Esophagus muscularis mucosa (tissue), 4 donors: ENCODE results near the gene KRTAP3-1. TPM values are rescaled to one million over a fixed set of nuclear protein-coding genes. Genes with fewer than 3 reads are reported as not detected.

Experiments used
- DNase-seq: peaks from one replicate; pipeline ENCODE4 v3.0.0-alpha.2; 2017; ENCODE audit errors: extremely low spot score
- H3K27ac ChIP-seq, 4 donors: fragments of 200-600 bp; sonication (generic); replicated peaks in 1 of 4; 1 replicate in 3 of 4; 2 replicates in 1 of 4; pipeline ENCODE4 v1.5.1; 2016 to 2019; ENCODE audit warnings: mild to moderate bottlenecking in 1 of 4
- H3K27me3 ChIP-seq, 4 donors: fragments of 200-600 bp; sonication (generic); one replicate each; pipeline versions ENCODE4 v1.5.1 to v1.6.0; 2016 to 2019
- H3K36me3 ChIP-seq, 4 donors: fragments of 200-600 bp; sonication (generic); one replicate each; pipeline ENCODE4 v1.5.1; 2016 to 2019
- H3K4me1 ChIP-seq, 4 donors: fragments of 200-600 bp; sonication (generic); one replicate each; pipeline ENCODE4 v1.5.1; 2016 to 2019
- H3K4me3 ChIP-seq, 4 donors: fragments of 200-600 bp; sonication (generic); 1 replicate in 2 of 4; 2 replicates in 2 of 4; pipeline ENCODE4 v1.5.1; 2016 to 2019; ENCODE audit warnings: mild to moderate bottlenecking in 4 of 4, moderate library complexity in 1 of 4
- H3K9me3 ChIP-seq, 4 donors: fragments of 200-600 bp; sonication (generic); 1 replicate in 3 of 4; 2 replicates in 1 of 4; pipeline ENCODE4 v1.5.1; 2016 to 2019
- EP300 ChIP-seq: sonication (generic); formaldehyde crosslinking; IDR thresholded peaks from one replicate; pipeline ENCODE4 v1.6.1; 2017; ENCODE audit warnings: antibody characterized with exemption
- POLR2A ChIP-seq: fragments of 450-650 bp; IDR thresholded peaks from one replicate; pipeline ENCODE4 v1.6.1; 2017; ENCODE audit warnings: antibody characterized with exemption, moderate library complexity, mild to moderate bottlenecking, low read depth
- POLR2AphosphoS5 ChIP-seq, 2 donors: sonication (generic); formaldehyde crosslinking; IDR thresholded peaks; one replicate each; pipeline ENCODE4 v1.6.1; 2017; ENCODE audit warnings: antibody characterized with exemption in 2 of 2
- WGBS: methylation state at CpG from one replicate; pipeline ENCODE4 v1.1.5; 2018; 5-methylcytosine and 5-hydroxymethylcytosine counted together
- intact Hi-C: fragments of 100-400 bp; cut with DNase I; formaldehyde crosslinking; loops from one replicate; pipeline ENCODE4 v1.15.1; 2023
- total RNA-seq, 4 donors: library from RNA; depleted of rRNA; stranded (reverse); fragments of >200 nt; gene quantifications; one replicate each; pipeline versions ENCODE4 v1.1.0 to v1.2.1, GENCODE V29; 2016
- TF ChIP-seq, protein P1 (sequence below), 3 experiments: fragments of 200-600 bp in 2 of 3; fragments of 450-650 bp in 1 of 3; sonication (generic) in 2 of 3; IDR thresholded peaks; one replicate each; pipeline ENCODE4 v1.5.1; 2017 to 2019; ENCODE audit warnings: antibody characterized with exemption in 3 of 3, mild to moderate bottlenecking in 2 of 3, moderate library complexity in 1 of 3

The KRTAP3-1 gene
- total RNA-seq, 4 donors from 2014 or later: not detected

GRCh38 chr17:40992666-40993065, 16.3 kb downstream of the KRTAP3-1 start:
- peaks cover 0 to 8% (median 2%) of the 10 kb centered on the region in 4 donors for H3K27me3 ChIP-seq
- H3K4me3 ChIP-seq: no peak overlapping the region
- no peak for DNase-seq
- 84% methylated on average over 3 of the region's 3 CpGs for WGBS
- H3K4me1 ChIP-seq: no peaks in the 10 kb centered on the region
- no peaks in the 10 kb centered on the region for H3K9me3 ChIP-seq
- no peak overlapping the region for H3K27ac ChIP-seq
- intact Hi-C loops: no loop called here
- TF ChIP-seq, protein P1, sequence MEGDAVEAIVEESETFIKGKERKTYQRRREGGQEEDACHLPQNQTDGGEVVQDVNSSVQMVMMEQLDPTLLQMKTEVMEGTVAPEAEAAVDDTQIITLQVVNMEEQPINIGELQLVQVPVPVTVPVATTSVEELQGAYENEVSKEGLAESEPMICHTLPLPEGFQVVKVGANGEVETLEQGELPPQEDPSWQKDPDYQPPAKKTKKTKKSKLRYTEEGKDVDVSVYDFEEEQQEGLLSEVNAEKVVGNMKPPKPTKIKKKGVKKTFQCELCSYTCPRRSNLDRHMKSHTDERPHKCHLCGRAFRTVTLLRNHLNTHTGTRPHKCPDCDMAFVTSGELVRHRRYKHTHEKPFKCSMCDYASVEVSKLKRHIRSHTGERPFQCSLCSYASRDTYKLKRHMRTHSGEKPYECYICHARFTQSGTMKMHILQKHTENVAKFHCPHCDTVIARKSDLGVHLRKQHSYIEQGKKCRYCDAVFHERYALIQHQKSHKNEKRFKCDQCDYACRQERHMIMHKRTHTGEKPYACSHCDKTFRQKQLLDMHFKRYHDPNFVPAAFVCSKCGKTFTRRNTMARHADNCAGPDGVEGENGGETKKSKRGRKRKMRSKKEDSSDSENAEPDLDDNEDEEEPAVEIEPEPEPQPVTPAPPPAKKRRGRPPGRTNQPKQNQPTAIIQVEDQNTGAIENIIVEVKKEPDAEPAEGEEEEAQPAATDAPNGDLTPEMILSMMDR (IDR thresholded peaks at IDR 0.05): no peak
- TF ChIP-seq POLR2A: no peak
- no peak for TF ChIP-seq POLR2AphosphoS5 (IDR thresholded peaks at IDR 0.05)
- no peak for TF ChIP-seq EP300
- no peaks in the 10 kb centered on the region for H3K36me3 ChIP-seq

DNA sequence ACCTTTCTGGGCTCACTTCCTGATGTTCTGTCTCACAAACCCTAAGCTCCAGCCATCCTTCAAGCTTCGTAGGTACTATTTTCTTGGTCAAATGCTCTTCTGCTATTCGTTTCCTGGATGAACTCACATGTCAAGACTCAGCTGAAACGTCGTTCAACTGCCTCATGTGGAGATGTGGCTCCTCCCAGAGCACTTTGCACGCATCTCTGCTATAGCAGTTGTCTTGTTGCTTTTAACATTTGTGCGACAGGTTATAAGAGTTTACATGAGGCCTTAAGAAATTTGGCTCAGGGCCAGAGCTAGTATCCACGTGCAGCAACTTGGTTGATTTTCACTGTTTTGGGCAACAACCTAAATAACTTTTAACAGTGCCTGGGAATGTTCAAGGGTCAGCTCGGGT, 22.0 kb downstream of the KRTAP3-1 start:
- intact Hi-C loops: no loop called here

GRCh38 chr17:40984226-40984625, 24.7 kb downstream of the KRTAP3-1 start, which contains the start of gene KRT40:
KRT40 (minus strand) TSS chr17:40984326; CDS start chr17:40984273, 53 bp downstream.
- Histone ChIP-seq H3K4me3 (no peak within 1 kb of the TSS), H3K36me3 (no peaks in the 10 kb centered on the region), H3K27me3 (peaks cover 0 to 4% (median 0%) of the 10 kb centered on the region in 4 donors), H3K27ac (no peak within 1 kb of the TSS), H3K9me3 (no peaks in the 10 kb centered on the region), H3K4me1 (peaks cover 6 to 10% (median 8%) of the 10 kb centered on the region in 4 donors)
- TF ChIP-seq, protein P1 (IDR thresholded peaks at IDR 0.05): no peak
- TF ChIP-seq POLR2A (no peak), EP300 (no peak), POLR2AphosphoS5 (IDR thresholded peaks at IDR 0.05) (no peak)
- intact Hi-C loops: no loop called here
- WGBS: 71% methylated on average over 3 of the region's 3 CpGs
- no peak for DNase-seq

More for the DNA sequence above, 22.0 kb downstream of the KRTAP3-1 start:
- Histone ChIP-seq H3K4me3 (no peak overlapping the region), H3K36me3 (no peaks in the 10 kb centered on the region), H3K27ac (no peak overlapping the region), H3K9me3 (no peaks in the 10 kb centered on the region), H3K27me3 (peaks cover 0 to 4% (median 2%) of the 10 kb centered on the region in 4 donors), H3K4me1 (no peaks in the 10 kb centered on the region)
- no peak for TF ChIP-seq POLR2AphosphoS5 (IDR thresholded peaks at IDR 0.05)
- no peak for TF ChIP-seq EP300
- TF ChIP-seq, protein P1 (IDR thresholded peaks at IDR 0.05): no peak
- no peak for TF ChIP-seq POLR2A
- DNase-seq: no peak
- WGBS: 68% methylated on average over 8 of the region's 8 CpGs

DNA sequence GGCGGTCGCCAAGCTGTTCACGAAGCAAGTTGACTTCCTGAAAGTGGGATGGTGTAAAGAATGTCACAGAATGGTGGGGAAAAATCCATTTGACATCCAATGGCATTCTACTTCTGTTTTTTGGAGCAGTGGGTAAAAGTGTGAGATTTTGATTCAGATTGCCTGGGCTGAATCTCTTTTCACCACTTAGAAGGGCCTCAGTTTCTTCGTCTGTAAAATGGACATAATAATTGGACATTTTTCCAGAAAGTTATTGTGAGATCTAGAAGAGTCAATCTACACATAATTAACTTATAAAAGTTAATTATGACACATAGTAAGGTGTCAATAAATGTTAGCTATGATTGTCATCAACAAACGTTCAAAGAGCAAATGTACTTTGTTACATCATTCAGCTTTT, 27.8 kb downstream of the KRTAP3-1 start:
- intact Hi-C loops: no loop called here
- no peak for DNase-seq
- H3K27me3 ChIP-seq: peaks cover 0 to 7% (median 0%) of the 10 kb centered on the region in 4 donors
- H3K27ac ChIP-seq: no peak overlapping the region
- H3K36me3 ChIP-seq: no peaks in the 10 kb centered on the region
- 55% methylated on average over 5 of the region's 5 CpGs for whole genome bisulfite sequencing
- H3K9me3 ChIP-seq: no peaks in the 10 kb centered on the region
- H3K4me1 ChIP-seq: peaks cover 6 to 10% (median 8%) of the 10 kb centered on the region in 4 donors
- H3K4me3 ChIP-seq: no peak overlapping the region
- no peak for TF ChIP-seq POLR2AphosphoS5 (IDR thresholded peaks at IDR 0.05)
- TF ChIP-seq, protein P1 (IDR thresholded peaks at IDR 0.05): no peak
- no peak for TF ChIP-seq POLR2A
- TF ChIP-seq EP300: no peak

- Histone ChIP-seq H3K36me3 (no peaks in the 10 kb centered on the region), H3K27me3 (peaks cover 0 to 12% (median 0%) of the 10 kb centered on the region in 4 donors), H3K27ac (no peak overlapping the region), H3K4me1 (peaks cover 6 to 10% (median 8%) of the 10 kb centered on the region in 4 donors), H3K9me3 (no peaks in the 10 kb centered on the region), H3K4me3 (no peak overlapping the region)
- DNase-seq: no peak
- 24% methylated on average over 8 of the region's 8 CpGs for WGBS
- intact Hi-C loops: no loop called here
- TF ChIP-seq EP300 (no peak), POLR2A (no peak), POLR2AphosphoS5 (IDR thresholded peaks at IDR 0.05) (no peak)
- TF ChIP-seq, protein P1 (IDR thresholded peaks at IDR 0.05): no peak
Observed at GRCh38 chr17:40980596-40980995, 28.3 kb downstream of the KRTAP3-1 start.
